Muscle layer of duodenum (tissue), 2 donors: ENCODE data around the gene CD2BP2.

ENCODE experiments used
- H3K27ac ChIP-seq: one replicate; pipeline ENCODE4 v1.7.0; 2013; ENCODE audit warnings: mild to moderate bottlenecking, low read length
- H3K27me3 ChIP-seq: one replicate; pipeline ENCODE4 v1.7.0; 2013; ENCODE audit warnings: low read depth, mild to moderate bottlenecking, control low read depth, low read length
- H3K36me3 ChIP-seq, 2 donors: one replicate each; pipeline ENCODE4 v1.7.0; 2013; ENCODE audit warnings: low read length in 2 of 2, control low read depth in 1 of 2, mild to moderate bottlenecking in 1 of 2; ENCODE audit not compliant: insufficient read depth in 2 of 2, control insufficient read depth in 1 of 2
- H3K4me1 ChIP-seq, 2 donors: one replicate each; pipeline ENCODE4 v1.7.0; 2013; ENCODE audit warnings: low read length in 2 of 2, mild to moderate bottlenecking in 2 of 2, control low read depth in 1 of 2, moderate library complexity in 1 of 2; ENCODE audit not compliant: insufficient read depth in 2 of 2, control insufficient read depth in 1 of 2
- H3K4me3 ChIP-seq, 2 donors: one replicate each; pipeline ENCODE4 v1.7.0; 2013; ENCODE audit warnings: low read length in 2 of 2, low read depth in 1 of 2, mild to moderate bottlenecking in 1 of 2
- H3K9me3 ChIP-seq, 2 donors: one replicate each; pipeline ENCODE4 v1.7.0; 2013; ENCODE audit warnings: low read length in 2 of 2, control low read depth in 1 of 2, mild to moderate bottlenecking in 1 of 2; ENCODE audit not compliant: control insufficient read depth in 1 of 2
- donor health status: healthy.

The CD2BP2 gene

GRCh38 chr16:30394592-30395154 lies 39.6 kb upstream of the CD2BP2 start:
- H3K9me3 ChIP-seq = no peaks in the 10 kb centered on the region
- H3K4me3 ChIP-seq = peak overlapping the region; percentile 61 to 86
- H3K27ac ChIP-seq = peak overlapping the region; percentile 41

DNA sequence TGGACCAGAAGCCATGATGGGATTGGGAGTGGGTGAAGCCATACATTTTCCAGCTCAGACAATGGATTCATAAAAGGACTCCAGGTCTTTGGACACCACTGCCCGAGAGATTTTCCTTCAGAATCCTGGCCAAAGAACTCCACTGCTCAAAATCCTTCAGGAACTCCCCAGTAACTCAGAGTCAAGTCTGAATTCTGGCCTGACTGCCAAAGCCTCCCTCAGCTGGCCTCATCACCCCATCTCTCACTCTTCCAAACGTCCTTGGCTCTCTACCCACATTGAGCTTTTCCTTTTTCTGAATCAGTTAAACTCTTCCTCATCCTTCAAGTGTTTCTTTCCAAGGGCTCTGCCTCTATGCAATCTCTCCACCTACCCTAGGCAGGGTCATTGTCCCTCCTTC lies 28.4 kb upstream of the CD2BP2 start:
- H3K4me3 ChIP-seq = no peak overlapping the region
- H3K36me3 ChIP-seq = no peaks in the 10 kb centered on the region
- no peak overlapping the region for H3K27ac ChIP-seq
- H3K27me3 ChIP-seq = no peaks in the 10 kb centered on the region
- H3K4me1 ChIP-seq = peaks cover 0 to 7% of the 10 kb centered on the region in 2 donors
- no peaks in the 10 kb centered on the region for H3K9me3 ChIP-seq

More at GRCh38 chr16:30394592-30395154, 39.6 kb upstream of the CD2BP2 start:
- H3K36me3 ChIP-seq = peaks cover 0 to 15% of the 10 kb centered on the region in 2 donors
- H3K27me3 ChIP-seq = no peaks in the 10 kb centered on the region
- peaks cover 4 to 31% of the 10 kb centered on the region in 2 donors for H3K4me1 ChIP-seq

DNA sequence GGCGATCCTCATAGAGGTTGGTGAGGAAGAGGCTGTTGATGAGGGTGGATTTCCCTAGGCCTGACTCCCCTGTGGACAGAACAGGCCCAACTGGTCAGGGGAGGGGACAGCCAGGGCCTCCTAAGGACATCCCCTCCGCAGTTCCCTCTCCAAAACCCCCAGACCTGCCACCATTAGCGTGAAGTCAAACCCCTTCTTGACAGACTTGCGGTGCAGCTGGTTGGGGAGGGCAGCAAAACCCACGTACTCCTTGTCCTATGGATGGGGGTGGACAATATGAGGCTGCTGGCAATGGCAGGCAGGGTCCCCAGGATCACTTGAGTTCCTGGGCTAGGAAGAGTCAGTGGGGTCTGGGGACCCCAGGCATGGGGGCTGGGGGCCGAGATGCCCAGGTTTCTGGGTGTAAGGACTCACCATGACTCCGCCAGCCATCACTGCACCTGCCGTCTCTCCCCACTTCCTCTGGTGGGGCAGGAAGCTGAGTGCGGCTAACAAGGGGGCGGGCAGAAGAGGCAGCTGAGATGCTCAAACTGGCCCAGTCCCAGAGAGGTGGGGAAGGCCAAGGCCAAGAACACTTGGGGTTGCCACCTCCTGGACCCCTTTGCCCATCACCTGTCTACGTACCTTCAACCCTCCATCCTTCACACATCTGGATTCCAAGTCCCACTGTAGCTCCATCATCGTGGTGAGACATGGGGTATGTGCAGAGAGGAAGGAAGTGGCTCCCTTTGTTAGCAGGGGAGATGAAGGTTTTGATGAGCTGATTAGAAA lies 27.2 kb upstream of the CD2BP2 start, which contains the start of gene SEPTIN1:
Gene SEPTIN1, minus strand, starts transcription at position 451 of the 771 bp plus-strand sequence. Its CDS starts 19 bp downstream, at position 432.
- H3K27ac ChIP-seq = no peak within 1 kb of the TSS
- no peaks in the 10 kb centered on the region for H3K27me3 ChIP-seq
- no peak within 1 kb of the TSS for H3K4me3 ChIP-seq
- peaks cover 0 to 4% of the 10 kb centered on the region in 2 donors for H3K36me3 ChIP-seq
- no peaks in the 10 kb centered on the region for H3K9me3 ChIP-seq
- H3K4me1 ChIP-seq = peaks cover 0 to 9% of the 10 kb centered on the region in 2 donors

GRCh38 chr16:30381291-30382041 lies 26.4 kb upstream of the CD2BP2 start:
- H3K36me3 ChIP-seq = peaks cover 0 to 4% of the 10 kb centered on the region in 2 donors
- no peaks in the 10 kb centered on the region for H3K27me3 ChIP-seq
- peaks cover 0 to 15% of the 10 kb centered on the region in 2 donors for H3K4me1 ChIP-seq
- H3K9me3 ChIP-seq = no peaks in the 10 kb centered on the region
- no peak overlapping the region for H3K27ac ChIP-seq
- no peak overlapping the region for H3K4me3 ChIP-seq

GRCh38 chr16:30380803-30381208 lies 25.7 kb upstream of the CD2BP2 start:
- Histone ChIP-seq H3K9me3 (no peaks in the 10 kb centered on the region), H3K27me3 (no peaks in the 10 kb centered on the region), H3K4me3 (no peak overlapping the region), H3K36me3 (peaks cover 0 to 4% of the 10 kb centered on the region in 2 donors), H3K4me1 (peaks cover 0 to 15% of the 10 kb centered on the region in 2 donors), H3K27ac (no peak overlapping the region)

DNA sequence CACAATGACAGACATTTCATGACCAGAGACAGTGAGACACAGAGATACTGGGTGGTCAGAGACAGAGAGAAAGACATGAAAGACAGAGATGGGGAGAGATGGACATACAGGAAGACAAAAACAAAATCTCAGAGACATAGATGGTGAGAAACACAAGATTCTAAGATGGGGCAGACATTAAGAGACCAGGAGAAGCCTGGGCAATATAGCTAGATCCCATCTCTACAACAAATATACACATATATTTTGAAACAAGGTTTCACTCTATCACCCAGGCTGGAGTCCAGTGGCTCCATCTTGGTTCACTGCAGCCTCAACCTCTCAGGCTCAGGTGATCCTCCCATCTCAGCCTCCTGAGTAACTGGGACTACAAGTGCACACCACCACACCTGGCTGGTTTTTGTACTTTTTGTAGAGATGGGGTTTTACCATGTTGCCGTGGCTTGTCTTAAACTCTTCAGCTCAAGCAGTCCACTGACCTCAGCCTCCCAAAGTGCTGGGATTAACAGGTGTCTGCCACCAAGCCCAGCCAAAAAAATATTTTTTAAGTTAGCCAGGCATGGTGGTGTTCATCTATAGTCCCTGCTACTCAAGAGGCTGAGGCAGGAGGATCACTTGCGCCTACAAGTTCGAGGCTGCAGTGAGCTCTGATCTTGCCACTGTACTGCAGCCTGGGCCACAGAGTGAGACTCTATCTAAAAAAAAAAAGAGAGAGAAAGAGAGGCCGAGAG lies 25.1 kb upstream of the CD2BP2 start:
- Histone ChIP-seq H3K4me3 (no peak overlapping the region), H3K9me3 (no peaks in the 10 kb centered on the region), H3K27ac (no peak overlapping the region), H3K4me1 (peaks cover 0 to 15% of the 10 kb centered on the region in 2 donors), H3K27me3 (no peaks in the 10 kb centered on the region), H3K36me3 (peaks cover 0 to 4% of the 10 kb centered on the region in 2 donors)

GRCh38 chr16:30379158-30379783 lies 24.2 kb upstream of the CD2BP2 start:
- Histone ChIP-seq H3K36me3 (peaks cover 0 to 4% of the 10 kb centered on the region in 2 donors), H3K4me1 (peaks cover 0 to 15% of the 10 kb centered on the region in 2 donors), H3K27me3 (no peaks in the 10 kb centered on the region), H3K27ac (no peak overlapping the region), H3K9me3 (no peaks in the 10 kb centered on the region), H3K4me3 (peak overlapping the region; percentile 69 to 73)

GRCh38 chr16:30378236-30379157 lies 23.4 kb upstream of the CD2BP2 start:
- H3K9me3 ChIP-seq = no peaks in the 10 kb centered on the region
- peak overlapping the region; percentile 69 to 73 for H3K4me3 ChIP-seq
- H3K4me1 ChIP-seq = peaks cover 0 to 15% of the 10 kb centered on the region in 2 donors
- H3K27me3 ChIP-seq = no peaks in the 10 kb centered on the region
- peak overlapping the region; percentile 98 for H3K27ac ChIP-seq
- peaks cover 0 to 4% of the 10 kb centered on the region in 2 donors for H3K36me3 ChIP-seq

GRCh38 chr16:30377812-30378235 lies 22.7 kb upstream of the CD2BP2 start:
- Histone ChIP-seq H3K27me3 (no peaks in the 10 kb centered on the region), H3K27ac (peak overlapping the region; percentile 98), H3K36me3 (peaks cover 0 to 4% of the 10 kb centered on the region in 2 donors), H3K9me3 (no peaks in the 10 kb centered on the region), H3K4me3 (peak overlapping the region; percentile 53 to 69), H3K4me1 (peaks cover 0 to 15% of the 10 kb centered on the region in 2 donors)
